ENCODE measurements around the gene POU6F2. TPM values are rescaled to one million over a fixed set of nuclear protein-coding genes. Genes with fewer than 3 reads are reported as not detected.
"Not testable (repeated sequence)": the region's sequence is repeated elsewhere in the genome, so short reads cannot be mapped to it uniquely, and the experiment has no call there.

Gene POU6F2
- total RNA-seq, 2 donors from 2014 or later, result 5.2 to 6.3 TPM

- intact Hi-C loops (cut with DNase I), result no loop called here
- DNase-seq, result no peak
- H3K27ac ChIP-seq, result no peak overlapping the region
- H3K9me3 ChIP-seq, result no peaks in the 10 kb centered on the region
- ATAC-seq, result no peak
- H3K4me1 ChIP-seq, result no peaks in the 10 kb centered on the region
- no peak overlapping the region for H3K4me3 ChIP-seq
- no peaks in the 10 kb centered on the region for H3K36me3 ChIP-seq (replicated peaks in 1 of 2; ENCODE audit: insufficient read depth in 1 of 2, low read depth in 2 of 2)
- H3K27me3 ChIP-seq, result no peaks in the 10 kb centered on the region
- TF ChIP-seq POLR2A (IDR thresholded peaks at IDR 0.05) (no peak), CTCF (IDR thresholded peaks at IDR 0.05) (no peak)
- WGBS, 2 donors, result 69 to 75% methylated on average over 9 of the region's 9 CpGs
Observed at GRCh38 chr7:39375047-39375873, 397.6 kb downstream of the POU6F2 start.

DNA sequence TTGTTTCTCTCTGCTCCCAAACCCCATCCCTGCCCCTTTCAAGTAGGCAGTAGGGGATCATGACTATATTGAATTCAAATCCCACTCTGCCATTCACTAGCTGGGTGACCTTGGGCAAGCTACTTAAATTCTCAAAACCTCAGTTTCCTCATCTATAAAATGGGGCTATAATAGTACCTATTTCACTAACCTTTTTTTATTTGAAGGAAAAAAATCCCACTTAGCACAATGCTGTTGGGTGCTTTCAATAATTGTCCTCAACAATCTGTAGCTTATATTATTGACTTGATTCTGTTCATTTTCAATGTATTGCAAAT, 398.1 kb downstream of the POU6F2 start:
- Histone ChIP-seq H3K4me1 (no peaks in the 10 kb centered on the region), H3K27ac (no peak overlapping the region), H3K36me3 (replicated peaks in 1 of 2; ENCODE audit: insufficient read depth in 1 of 2, low read depth in 2 of 2) (no peaks in the 10 kb centered on the region), H3K9me3 (no peaks in the 10 kb centered on the region), H3K27me3 (no peaks in the 10 kb centered on the region), H3K4me3 (no peak overlapping the region)
- ATAC-seq (no peak), DNase-seq (no peak)
- no peak for TF ChIP-seq POLR2A (IDR thresholded peaks at IDR 0.05)
- no peak for TF ChIP-seq CTCF (IDR thresholded peaks at IDR 0.05)
- intact Hi-C loops (cut with DNase I), result no loop called here

DNA sequence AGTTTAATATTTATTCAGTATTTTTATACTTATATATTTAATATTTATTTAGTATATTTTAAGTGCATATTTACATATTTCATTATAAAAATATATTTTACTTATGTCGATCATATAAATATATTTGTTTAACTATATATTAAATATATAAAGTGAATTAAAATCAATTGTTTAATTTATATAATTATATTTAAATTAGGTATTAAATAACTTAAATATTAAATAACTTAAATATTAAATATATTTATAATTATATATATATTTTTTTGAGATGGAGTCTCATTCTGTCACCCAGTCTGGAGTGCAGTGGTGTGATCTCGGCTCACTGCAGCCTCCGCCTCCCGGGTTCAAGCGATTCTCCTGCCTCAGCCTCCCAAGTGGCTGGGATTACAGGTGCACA, 399.2 kb downstream of the POU6F2 start:
- H3K4me1 ChIP-seq; H3K27ac ChIP-seq; intact Hi-C loops (cut with DNase I); H3K9me3 ChIP-seq; ATAC-seq; H3K36me3 ChIP-seq (replicated peaks in 1 of 2; ENCODE audit: insufficient read depth in 1 of 2, low read depth in 2 of 2); DNase-seq; H3K4me3 ChIP-seq; H3K27me3 ChIP-seq: not testable (repeated sequence)
- WGBS, 2 donors, result 85 to 89% methylated on average over 5 of the region's 5 CpGs

GRCh38 chr7:39379416-39379815, 401.7 kb downstream of the POU6F2 start:
- intact Hi-C loops (cut with DNase I), result no loop called here
- Histone ChIP-seq H3K36me3 (replicated peaks in 1 of 2; ENCODE audit: insufficient read depth in 1 of 2, low read depth in 2 of 2) (no peaks in the 10 kb centered on the region), H3K9me3 (no peaks in the 10 kb centered on the region), H3K4me1 (no peaks in the 10 kb centered on the region), H3K27me3 (no peaks in the 10 kb centered on the region), H3K4me3 (no peak overlapping the region), H3K27ac (no peak overlapping the region)
- ATAC-seq, result no peak
- no peak for DNase-seq
- WGBS, 2 donors, result 76 to 82% methylated on average over 5 of the region's 5 CpGs
- TF ChIP-seq POLR2A (IDR thresholded peaks at IDR 0.05) (no peak), CTCF (IDR thresholded peaks at IDR 0.05) (no peak)

DNA sequence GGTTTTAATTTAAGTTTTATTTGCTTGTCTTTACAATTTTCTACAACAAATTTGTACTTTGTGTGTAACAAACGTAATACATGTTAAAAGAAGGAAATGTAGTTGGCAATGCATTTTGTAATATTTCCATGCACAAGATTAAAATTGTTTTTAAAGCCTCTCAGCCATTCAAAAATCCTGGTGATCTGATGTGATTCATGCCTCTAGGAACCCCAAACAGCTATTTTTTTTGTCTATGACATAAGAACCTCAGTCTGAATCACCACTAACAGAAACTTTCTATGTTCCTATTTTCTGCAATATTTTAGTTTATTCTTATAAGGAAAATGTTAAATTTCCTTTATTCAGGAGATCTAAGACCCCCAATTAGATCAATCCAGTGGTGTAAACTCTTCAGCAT, 405.4 kb downstream of the POU6F2 start:
- ATAC-seq (no peak), DNase-seq (no peak)
- WGBS, 2 donors, result 48 to 63% methylated on average over 1 of the region's 1 CpG
- intact Hi-C loops (cut with DNase I), result no loop called here
- Histone ChIP-seq H3K27me3 (no peaks in the 10 kb centered on the region), H3K27ac (no peak overlapping the region), H3K9me3 (no peaks in the 10 kb centered on the region), H3K4me3 (no peak overlapping the region), H3K36me3 (replicated peaks in 1 of 2; ENCODE audit: insufficient read depth in 1 of 2, low read depth in 2 of 2) (no peaks in the 10 kb centered on the region), H3K4me1 (no peaks in the 10 kb centered on the region)
- TF ChIP-seq POLR2A (IDR thresholded peaks at IDR 0.05) (no peak), CTCF (IDR thresholded peaks at IDR 0.05) (no peak)

Data from body of pancreas (tissue), 4 donors.